DMS 273 (cell line): ENCODE measurements around the gene UBASH3B.
A peak's percentile ranks its signal among the peaks of the same experiment; 100 is the strongest.
"Not testable (repeated sequence)": the region's sequence is repeated elsewhere in the genome, so short reads cannot be mapped to it uniquely, and the experiment has no call there.

Experiments used
- DNase-seq: peaks from one replicate; lab custom pipeline; 2025; ENCODE audit not compliant: unreplicated experiment; lab: John Stamatoyannopoulos, UW

UBASH3B gene

GRCh38 chr11:122655527-122656072 lies at the start of gene UBASH3B:
TSS of gene UBASH3B (plus strand) at chr11:122655722. CDS start at chr11:122656050, 328 bp downstream.
- peak; percentile 80 for DNase-seq

- not testable (repeated sequence) for DNase-seq
Measured at GRCh38 chr11:122607162-122607561, 48.4 kb upstream of the UBASH3B start.

- no peak for DNase-seq
Measured at GRCh38 chr11:122612123-122612824, 43.2 kb upstream of the UBASH3B start.

- no peak for DNase-seq
Measured at GRCh38 chr11:122616718-122617117, 38.8 kb upstream of the UBASH3B start.

- no peak for DNase-seq
Measured at GRCh38 chr11:122617297-122617696, 38.2 kb upstream of the UBASH3B start.

- DNase-seq: no peak
Measured at GRCh38 chr11:122617926-122618325, 37.6 kb upstream of the UBASH3B start.

- DNase-seq: no peak
Measured at GRCh38 chr11:122618927-122619326, 36.6 kb upstream of the UBASH3B start.

GRCh38 chr11:122619757-122620156 lies 35.8 kb upstream of the UBASH3B start:
- DNase-seq: no peak

GRCh38 chr11:122625501-122625900 lies 30.0 kb upstream of the UBASH3B start:
- DNase-seq: not testable (repeated sequence)

- peak; percentile 41 for DNase-seq
Measured at GRCh38 chr11:122625976-122626665, 29.4 kb upstream of the UBASH3B start.

- DNase-seq: peak; percentile 20
Measured at GRCh38 chr11:122627745-122628144, 27.8 kb upstream of the UBASH3B start.

- peak; percentile 82 for DNase-seq
Measured at GRCh38 chr11:122628810-122629555, 26.5 kb upstream of the UBASH3B start.

GRCh38 chr11:122632181-122632824 lies 23.2 kb upstream of the UBASH3B start:
- DNase-seq: no peak

- DNase-seq: peak; percentile 59
Measured at GRCh38 chr11:122633219-122633829, 22.2 kb upstream of the UBASH3B start.

- DNase-seq: peak; percentile 39
Measured at GRCh38 chr11:122634501-122634900, 21.0 kb upstream of the UBASH3B start.

- DNase-seq: no peak
Measured at GRCh38 chr11:122637541-122637940, 18.0 kb upstream of the UBASH3B start.

GRCh38 chr11:122642472-122642922 lies 13.0 kb upstream of the UBASH3B start:
- no peak for DNase-seq

- DNase-seq: no peak
Measured at GRCh38 chr11:122642971-122643370, 12.6 kb upstream of the UBASH3B start.

GRCh38 chr11:122645847-122646246 lies 9.7 kb upstream of the UBASH3B start:
- no peak for DNase-seq

- no peak for DNase-seq
Measured at GRCh38 chr11:122646549-122647340, 8.8 kb upstream of the UBASH3B start.
